HG02763 (cell line): ENCODE measurements around the gene DPM3.
A peak's percentile ranks its signal among the peaks of the same experiment; 100 is the strongest.
"Not testable (repeated sequence)": the region's sequence is repeated elsewhere in the genome, so short reads cannot be mapped to it uniquely, and the experiment has no call there.

Experiments used
- ATAC-seq: cut with Tn5 transposase; IDR thresholded peaks from one replicate; pipeline ENCODE4 v1.9.1; 2021; ENCODE audit warnings: mild to moderate bottlenecking, moderate library complexity; ENCODE audit not compliant: unreplicated experiment

The DPM3 gene

DNA sequence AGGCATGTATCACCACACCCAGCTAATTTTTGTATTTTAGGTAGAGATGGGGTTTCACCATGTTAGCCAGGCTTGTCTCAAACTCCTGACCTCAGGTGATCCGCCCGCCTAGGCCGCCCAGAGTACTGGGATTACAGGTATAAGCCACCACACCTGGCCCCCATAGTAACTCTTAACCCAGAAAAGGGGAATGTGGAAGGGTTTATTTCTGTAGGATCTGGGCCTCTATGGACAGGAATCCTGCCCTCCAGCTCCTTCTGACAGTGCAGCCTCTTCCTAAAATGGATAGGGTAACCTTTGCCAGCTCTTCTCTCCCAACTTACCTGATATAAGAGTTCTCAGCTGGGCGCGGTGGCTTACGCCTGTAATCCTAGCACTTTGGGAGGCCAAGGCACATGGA is 22.3 kb upstream of the DPM3 start:
- ATAC-seq = not testable (repeated sequence)

GRCh38 chr1:155160128-155160527 is 19.8 kb upstream of the DPM3 start:
- no peak for ATAC-seq

GRCh38 chr1:155158991-155159390 is 18.7 kb upstream of the DPM3 start:
- ATAC-seq = no peak

DNA sequence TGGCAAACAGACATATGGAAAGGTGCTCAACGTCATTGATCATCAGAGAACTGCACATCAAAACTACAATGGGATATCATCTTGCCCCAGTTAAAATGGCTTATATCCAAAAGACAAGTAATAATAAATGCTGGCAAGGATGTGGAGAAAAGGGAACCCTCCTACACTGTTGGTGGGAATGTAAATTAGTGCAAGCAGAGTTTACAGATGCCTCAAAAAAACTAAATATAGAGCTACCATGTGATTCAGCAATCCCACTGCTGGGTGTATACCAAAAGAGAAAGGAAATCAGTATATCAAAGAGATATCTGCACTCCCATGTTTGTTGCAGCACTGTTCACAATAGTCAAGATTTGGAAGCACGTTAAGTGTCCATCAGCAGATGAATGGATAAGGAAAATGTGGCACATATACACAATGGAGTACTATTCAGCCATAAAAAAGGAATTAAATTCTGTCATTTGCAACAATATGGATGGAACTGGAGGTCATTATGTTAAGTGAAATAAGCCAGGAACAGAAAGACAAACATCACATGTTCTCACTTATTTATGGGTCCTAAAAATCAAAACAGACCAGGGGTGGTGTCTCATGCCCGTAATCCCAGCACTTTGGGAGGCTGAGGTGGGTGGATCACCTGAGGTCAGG is 15.8 kb upstream of the DPM3 start:
- ATAC-seq = not testable (repeated sequence)

GRCh38 chr1:155145491-155145890 is 5.2 kb upstream of the DPM3 start:
- no peak for ATAC-seq

DNA sequence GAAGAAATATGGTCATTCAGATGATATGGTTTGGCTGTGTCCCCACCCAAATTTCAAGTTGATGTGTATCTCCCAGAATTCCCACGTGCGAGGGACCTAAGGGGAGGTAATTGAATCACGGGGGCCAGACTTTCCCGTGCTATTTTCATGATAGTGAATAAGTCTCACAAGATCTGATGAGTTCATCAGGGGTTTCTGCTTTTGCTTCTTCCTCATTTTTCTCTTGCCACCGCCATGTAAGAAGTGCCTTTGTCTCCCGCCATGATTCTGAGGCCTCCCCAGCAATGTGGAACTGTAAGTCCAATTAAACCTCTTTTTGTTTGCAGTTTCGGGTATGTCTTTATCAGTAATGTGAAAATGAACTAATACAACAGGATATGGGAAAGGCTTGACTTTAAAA is 1.4 kb upstream of the DPM3 start:
- no peak for ATAC-seq

DNA sequence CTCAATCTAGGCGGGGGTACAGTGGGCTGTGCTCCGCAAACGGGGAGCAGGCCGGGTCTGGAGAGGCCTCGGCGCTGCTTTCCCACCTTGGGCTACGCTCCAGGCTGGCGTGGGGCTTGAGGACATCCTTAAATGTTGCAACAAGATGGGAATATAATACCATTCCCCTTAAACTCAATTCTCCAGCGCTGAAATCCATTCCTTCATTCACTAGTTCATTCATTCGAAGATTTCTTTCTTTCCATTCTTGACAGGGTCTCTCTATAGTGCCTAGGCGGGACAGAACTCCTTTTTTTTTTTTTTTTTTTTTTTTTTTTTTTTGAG is 261 bp upstream of the DPM3 start:
- no peak for ATAC-seq

DNA sequence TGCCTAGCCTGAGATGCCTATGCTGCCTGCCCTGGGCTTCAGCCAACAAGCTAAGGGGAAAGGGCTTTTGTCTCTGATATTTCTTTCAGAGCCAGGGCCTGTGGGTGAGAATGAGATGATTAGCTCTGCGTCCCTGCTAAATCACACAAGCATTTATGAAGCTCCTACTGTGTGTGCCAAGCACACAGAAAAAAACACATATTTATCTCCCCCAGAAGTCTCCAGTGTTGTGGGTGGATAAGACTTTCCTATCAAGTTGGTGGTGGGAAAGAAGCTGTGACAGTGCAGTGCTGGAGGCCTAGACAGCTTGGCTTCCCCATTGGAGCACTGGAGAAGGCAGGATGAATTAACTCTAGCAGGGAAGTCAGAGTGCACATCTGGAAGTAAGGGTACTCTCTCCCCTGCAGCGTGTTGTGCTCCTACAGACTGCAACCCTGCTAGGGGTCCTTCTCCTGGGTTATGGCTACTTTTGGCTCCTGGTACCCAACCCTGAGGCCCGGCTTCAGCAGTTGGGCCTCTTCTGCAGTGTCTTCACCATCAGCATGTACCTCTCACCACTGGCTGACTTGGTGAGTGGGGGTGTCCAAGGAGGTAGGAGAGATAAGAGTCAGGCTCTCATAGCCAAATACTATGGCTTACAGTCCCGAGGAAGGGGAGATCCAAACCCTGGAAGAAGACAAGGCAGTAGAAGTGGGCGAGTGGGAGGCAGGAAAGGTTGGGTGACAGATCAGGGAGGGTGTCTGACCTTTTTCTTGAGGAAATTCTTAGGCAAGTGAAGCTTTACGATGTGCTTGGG is 3.0 kb downstream of the DPM3 start:
- no peak for ATAC-seq

GRCh38 chr1:155136748-155137147 is 3.6 kb downstream of the DPM3 start:
- ATAC-seq = no peak

GRCh38 chr1:155135415-155136028 is 4.8 kb downstream of the DPM3 start, which contains the start of gene SLC50A1:
SLC50A1 (plus strand) TSS chr1:155135852; CDS start chr1:155135912, 60 bp downstream.
- ATAC-seq = peak; percentile 84

DNA sequence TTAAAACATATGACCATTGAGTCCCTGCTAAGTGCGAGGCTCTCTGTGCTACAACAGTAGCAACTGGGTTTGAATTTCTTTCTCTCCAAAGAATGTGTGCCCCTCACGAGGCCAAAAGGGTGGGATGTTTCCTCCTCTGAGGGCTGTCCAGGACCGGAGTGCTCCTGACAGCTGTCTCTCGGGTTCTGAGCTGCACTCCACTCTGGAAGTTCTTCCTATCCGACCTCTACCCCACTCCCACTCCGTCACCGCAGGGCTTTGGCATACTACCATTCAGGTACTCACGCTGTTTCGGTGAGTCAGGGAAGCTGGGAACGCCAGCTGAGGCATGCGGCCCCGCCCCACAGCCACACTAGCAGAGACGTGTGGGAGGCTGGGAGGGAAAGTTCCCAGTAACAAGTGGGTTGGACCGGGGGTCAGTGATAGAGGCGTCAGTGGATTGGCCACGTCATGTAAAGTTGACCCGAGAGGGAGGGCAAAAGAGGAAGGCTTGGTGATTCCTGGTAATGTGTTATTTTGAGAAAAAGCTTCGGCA is 5.4 kb downstream of the DPM3 start:
- ATAC-seq = no peak

DNA sequence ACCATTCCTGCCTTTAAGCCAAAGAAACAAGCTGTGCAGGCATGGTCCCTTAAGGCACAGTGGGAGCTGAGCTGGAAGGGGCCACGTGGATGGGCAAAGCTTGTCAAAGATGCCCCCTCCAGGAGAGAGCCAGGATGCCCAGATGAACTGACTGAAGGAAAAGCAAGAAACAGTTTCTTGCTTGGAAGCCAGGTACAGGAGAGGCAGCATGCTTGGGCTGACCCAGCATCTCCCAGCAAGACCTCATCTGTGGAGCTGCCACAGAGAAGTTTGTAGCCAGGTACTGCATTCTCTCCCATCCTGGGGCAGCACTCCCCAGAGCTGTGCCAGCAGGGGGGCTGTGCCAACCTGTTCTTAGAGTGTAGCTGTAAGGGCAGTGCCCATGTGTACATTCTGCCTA is 6.0 kb downstream of the DPM3 start:
- no peak for ATAC-seq

DNA sequence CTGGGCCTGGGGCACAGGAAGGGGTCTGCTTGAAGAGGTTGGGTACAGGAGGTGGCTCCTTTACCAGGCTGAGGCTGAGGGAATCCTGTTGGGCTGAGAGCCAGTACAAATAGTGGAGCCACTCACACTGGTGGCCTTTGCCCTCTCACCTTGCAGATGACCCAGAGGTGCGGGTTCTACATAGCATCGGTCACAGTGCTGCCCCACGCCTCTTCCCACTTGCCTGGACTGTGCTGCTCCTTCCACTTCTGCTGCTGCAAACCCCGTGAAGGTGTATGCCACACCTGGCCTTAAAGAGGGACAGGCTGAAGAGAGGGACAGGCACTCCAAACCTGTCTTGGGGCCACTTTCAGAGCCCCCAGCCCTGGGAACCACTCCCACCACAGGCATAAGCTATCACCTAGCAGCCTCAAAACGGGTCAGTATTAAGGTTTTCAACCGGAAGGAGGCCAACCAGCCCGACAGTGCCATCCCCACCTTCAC is 6.5 kb downstream of the DPM3 start:
- ATAC-seq = no peak

DNA sequence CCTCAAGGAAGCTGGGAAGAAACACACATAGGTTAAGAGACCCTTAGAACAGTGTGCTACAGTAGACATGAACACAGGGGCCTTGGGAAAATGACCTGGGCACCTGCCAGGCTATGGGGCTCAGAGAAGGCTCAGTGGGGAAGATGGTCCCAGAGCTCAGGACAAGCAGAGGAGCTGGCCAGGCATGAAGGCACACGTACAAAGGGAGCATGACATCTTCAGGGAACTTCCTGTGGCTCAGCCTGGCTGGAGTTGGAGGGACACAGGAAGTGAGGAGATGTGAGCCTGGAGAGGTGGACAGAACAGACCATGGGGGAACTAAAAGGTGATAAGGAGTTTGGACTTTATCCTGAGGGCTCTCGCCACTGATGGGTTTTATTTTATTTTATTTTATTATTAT is 8.5 kb downstream of the DPM3 start:
- ATAC-seq = no peak

- no peak for ATAC-seq
Observed at GRCh38 chr1:155131285-155131684, 9.0 kb downstream of the DPM3 start.

GRCh38 chr1:155130272-155131006 is 9.9 kb downstream of the DPM3 start:
- ATAC-seq = no peak

DNA sequence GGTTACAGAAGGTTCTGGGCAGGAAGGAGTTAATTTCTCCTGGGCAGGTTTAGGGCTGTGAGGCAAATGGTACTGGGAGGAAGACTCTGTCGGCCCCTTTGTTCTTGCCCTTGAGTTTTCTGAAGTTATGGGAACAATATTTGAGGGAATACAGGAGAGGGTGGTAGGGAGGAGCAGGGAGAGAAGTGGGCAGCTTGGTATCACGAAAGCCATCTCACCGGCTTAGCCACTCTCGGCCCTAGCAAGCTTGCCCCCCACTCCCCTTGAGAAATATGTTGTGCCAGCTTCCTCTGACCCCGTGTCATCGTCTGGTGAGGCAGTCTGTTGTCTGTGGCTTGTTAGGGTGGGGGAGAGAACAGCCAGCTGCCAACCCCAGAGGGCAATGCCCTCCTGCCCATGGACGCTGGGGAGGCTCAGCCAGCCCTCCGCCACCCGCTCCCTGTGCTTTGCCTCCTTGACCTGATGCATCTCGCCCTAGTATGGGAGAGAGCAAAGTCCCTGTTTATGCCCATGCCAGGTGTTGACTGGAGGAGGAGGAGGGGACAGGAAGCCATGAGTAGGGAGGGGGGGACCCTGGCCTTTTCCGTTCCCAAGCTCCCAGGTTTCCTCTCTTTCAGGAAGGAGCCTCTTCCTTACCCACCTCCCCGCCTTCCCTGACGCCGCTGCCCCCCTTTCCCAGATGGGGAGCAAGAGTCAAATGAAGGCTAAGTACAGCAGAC is 11.4 kb downstream of the DPM3 start:
- ATAC-seq = no peak

- no peak for ATAC-seq
Observed at GRCh38 chr1:155127967-155128754, 12.2 kb downstream of the DPM3 start.

DNA sequence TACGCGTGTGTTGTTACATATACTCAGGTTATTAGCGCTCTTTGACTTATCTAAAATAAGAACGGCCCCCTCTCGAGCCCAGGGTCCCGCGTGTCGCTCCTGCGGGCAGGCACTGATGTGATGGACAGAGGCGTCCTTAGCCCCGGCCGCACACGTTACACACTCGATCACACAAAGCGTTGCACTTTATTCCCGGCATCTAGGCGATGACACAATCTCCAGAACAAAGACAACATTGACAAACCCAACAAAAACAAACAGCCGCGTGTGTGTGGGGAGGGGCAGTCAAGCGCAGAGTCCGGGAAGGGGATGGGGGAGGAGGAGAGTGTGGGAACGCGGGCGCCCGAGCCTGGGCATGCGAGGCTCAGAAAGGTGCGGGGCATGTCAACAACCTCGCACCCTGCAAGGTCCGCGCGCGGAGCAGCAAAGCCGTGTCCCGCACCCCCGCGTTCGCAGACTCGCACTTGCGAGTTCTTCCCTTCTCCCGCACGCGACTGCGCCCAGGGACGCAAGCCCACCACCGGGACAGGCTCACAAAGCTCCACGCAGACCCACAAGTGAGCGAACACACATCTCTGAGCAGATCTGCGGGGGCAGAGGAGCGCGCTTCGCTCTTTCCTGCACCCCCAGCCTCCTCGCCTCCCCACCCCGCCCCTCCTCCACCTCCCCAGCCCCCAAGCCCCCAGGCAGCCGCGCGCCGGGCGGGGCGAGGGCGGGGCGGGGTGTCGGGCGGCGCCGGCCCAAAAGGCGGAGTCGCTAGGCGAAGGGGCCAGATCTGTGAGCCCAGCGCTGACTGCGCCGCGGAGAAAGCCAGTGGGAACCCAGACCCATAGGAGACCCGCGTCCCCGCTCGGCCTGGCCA is 13.0 kb downstream of the DPM3 start, which contains the start of gene EFNA1:
Gene EFNA1, plus strand, starts transcription at position 772 of the 862 bp plus-strand sequence. CDS start 102 bp downstream, outside the sequence.
- no peak for ATAC-seq
